IMR-90 (cell line): ENCODE measurements around the gene HOXC6.

ENCODE experiments used
- RAD21 ChIP-seq: IDR thresholded peaks from 2 replicates; pipeline ENCODE4 v1.6.1; 2012; ENCODE audit warnings: low read length, improper control_type of control experiment
- RFX5 ChIP-seq: IDR thresholded peaks from 2 replicates; pipeline ENCODE4 v1.8.0; 2012; ENCODE audit warnings: low read depth, mild to moderate bottlenecking, low read length, moderate library complexity

- no peak for TF ChIP-seq RAD21
- TF ChIP-seq RFX5 = no peak
Measured at GRCh38 chr12:53999559-54000115, 28.6 kb upstream of the HOXC6 start.
